HS-27A (cell line): ENCODE measurements around the gene FAM210B.
"Not testable (repeated sequence)": the region's sequence is repeated elsewhere in the genome, so short reads cannot be mapped to it uniquely, and the experiment has no call there.

Experiments used
- DNase-seq: peaks from one replicate; pipeline ENCODE4 v3.0.0-alpha.2; 2012; ENCODE audit warnings: low read depth, missing footprints

Gene FAM210B

GRCh38 chr20:56392881-56393482 lies 34.2 kb downstream of the FAM210B start:
- DNase-seq = no peak

DNA sequence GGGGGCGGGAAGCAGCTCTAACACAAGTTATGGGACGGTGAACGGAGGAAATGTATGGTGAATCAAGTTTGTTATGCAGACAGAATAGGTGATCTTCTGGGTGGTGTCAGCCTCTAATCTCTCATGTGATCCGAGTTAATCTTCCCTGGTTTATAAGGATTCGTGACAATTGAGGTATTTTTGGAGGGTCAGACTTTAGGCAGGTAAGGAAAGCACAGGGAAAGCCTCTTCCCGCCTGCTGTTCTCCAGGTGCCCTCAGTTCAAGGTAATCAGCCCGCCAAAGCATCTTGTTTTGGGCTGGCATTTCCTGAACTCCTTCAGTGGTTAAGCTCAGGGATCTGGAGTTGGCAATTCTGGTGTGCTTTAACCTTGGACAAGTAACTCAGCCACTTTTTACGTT lies 34.9 kb downstream of the FAM210B start:
- DNase-seq = no peak

- no peak for DNase-seq
Observed at GRCh38 chr20:56395166-56395565, 36.4 kb downstream of the FAM210B start.

DNA sequence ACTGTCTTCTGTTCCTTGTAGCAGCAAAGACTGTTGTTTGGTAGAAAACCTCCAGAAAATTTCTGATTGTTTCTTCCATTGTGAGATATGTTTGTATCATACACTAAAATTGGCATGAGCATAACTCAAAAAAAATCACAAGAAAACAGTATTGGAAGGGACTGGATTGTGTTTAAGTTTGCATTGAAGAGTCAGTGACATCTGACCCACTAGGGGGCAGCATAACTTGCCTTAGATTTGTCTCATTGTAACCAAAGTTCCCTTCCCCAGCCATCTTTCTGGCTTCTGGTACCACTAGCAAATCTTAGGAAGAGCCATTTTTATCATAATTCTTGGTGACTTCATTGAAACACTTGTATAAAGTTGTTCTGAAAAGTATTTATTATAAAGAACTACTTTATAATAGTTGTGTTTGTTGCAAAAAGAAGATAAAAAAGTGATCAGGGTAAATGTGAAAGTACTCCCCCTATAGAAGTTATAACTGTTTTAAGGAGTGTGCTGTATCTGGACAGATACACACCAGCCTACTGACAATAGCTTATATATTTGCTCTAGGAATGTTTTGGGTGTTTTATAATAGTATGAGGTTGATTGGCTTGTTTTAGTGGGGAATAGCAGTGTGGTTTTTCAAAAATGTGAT lies 41.3 kb downstream of the FAM210B start:
- DNase-seq = peak; percentile 51

DNA sequence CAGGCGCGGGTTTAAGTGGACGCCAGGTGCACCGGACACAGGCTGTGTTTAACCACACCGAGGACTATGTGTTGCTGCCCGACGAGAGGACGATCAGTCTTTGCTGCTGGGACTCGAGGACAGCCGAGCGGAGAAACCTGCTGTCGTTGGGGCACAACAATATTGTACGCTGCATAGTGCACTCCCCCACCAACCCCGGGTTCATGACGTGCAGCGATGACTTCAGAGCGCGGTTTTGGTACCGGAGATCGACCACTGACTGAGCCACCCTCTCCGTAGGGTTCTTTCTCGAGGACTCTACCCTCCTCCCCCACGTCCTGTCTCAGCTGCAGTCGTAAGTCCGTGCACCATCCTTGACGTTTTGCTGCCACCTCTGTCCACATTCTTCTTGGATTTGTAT lies 44.7 kb downstream of the FAM210B start:
- no peak for DNase-seq

DNA sequence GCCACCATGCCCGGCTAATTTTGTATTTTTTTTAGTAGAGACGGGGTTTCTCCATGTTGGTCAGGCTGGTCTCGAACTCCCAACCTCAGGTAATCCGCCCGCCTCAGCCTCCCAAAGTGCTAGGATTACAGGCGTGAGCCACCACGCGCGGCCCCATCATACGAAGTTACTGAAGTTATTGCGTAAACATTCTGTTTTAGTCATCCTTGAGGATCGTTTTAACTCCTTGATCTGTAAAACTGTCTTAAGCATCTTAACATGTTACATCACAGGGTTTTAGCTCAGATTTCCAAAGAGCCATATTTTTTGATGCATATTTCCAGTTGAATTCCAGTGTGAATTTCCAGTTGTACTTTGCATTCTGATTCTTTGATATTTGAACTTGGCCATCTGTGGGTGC lies 46.6 kb downstream of the FAM210B start:
- DNase-seq = not testable (repeated sequence)

GRCh38 chr20:56406910-56407309 lies 48.1 kb downstream of the FAM210B start:
- no peak for DNase-seq

DNA sequence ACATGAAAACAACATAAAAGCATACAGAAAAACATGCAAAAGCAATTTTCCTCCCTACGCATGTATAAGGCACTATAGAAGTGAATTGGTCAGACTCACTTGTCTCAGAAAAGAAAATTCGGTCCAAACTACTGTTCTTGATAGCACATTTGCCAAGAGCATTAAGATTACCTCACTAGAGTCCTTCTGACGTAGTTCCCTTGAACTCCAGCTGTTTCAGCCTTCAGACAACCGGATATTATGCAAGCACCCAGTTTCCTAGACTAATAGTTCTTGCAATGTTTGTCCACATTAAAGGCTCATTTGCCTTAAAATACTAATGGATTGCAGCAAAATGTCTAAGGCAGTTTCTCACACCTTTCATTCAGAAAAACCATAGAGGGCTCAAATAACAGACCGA lies 50.7 kb downstream of the FAM210B start:
- no peak for DNase-seq

DNA sequence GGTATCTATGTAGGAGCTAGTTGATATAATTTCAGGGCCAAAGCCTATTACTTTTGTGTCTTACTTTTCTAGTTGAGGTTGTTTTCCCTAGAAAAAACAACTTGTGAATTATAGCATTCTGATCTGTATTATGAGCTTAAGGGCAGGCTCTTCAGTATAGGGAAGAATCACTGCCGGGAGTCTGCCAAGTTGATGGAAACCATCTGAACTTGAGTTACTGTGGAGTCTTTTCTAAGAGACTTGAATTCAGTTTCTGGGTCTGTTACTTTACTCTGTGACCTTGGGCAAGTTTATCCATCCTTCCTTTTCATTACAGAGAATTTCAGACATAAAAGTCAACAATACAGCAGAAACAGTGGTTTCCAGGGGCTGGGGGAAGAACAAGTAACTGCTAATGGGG lies 51.2 kb downstream of the FAM210B start:
- DNase-seq = no peak

DNA sequence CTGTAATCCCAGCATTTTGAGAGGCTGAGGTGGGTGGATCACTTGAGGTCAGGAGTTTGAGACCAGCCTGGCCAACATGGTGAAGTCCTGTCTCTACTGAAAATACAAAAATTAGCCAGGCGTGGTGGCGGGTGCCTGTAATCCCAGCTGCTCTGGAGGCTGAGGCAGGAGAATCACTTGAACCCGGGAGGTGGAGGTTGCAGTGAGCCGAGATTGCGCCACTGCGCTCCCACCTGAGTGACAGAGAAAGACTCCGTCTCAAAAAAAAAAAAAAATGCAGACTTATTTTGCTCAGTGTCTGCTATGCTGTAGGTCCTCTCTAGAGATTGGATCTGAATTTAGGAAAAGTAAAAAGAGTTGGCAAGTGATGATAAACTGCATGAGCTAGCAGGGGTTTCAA lies 52.5 kb downstream of the FAM210B start:
- not testable (repeated sequence) for DNase-seq

- DNase-seq = no peak
Observed at GRCh38 chr20:56411759-56412472, 53.1 kb downstream of the FAM210B start, which contains the start of gene CASS4. Gene CASS4, plus strand, starts transcription at chr20:56412260. Its CDS starts 199 bp downstream, at chr20:56412459.

- DNase-seq = no peak
Observed at GRCh38 chr20:56412473-56412790, 53.7 kb downstream of the FAM210B start.

DNA sequence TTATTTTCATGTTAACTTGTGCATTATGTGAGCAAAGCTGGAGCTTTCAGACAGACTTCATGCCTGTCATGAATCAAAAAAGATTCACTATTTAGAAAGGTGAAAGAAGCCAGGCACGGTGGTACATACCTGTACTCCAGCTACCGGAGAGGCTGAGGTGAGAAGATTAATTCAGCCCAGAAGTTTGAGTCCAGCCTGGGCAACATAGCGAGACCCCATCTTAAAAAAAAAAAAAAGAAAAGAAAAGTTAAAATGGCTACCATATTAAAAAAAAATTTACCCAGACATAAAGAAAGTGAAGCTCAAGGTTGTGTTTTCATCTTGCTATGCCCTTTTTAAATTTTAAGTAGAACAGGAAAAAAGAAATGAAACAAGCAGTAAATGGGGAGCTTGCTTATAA lies 54.2 kb downstream of the FAM210B start:
- no peak for DNase-seq

GRCh38 chr20:56414842-56415765 lies 56.3 kb downstream of the FAM210B start:
- no peak for DNase-seq

GRCh38 chr20:56417402-56417801 lies 58.6 kb downstream of the FAM210B start:
- no peak for DNase-seq

DNA sequence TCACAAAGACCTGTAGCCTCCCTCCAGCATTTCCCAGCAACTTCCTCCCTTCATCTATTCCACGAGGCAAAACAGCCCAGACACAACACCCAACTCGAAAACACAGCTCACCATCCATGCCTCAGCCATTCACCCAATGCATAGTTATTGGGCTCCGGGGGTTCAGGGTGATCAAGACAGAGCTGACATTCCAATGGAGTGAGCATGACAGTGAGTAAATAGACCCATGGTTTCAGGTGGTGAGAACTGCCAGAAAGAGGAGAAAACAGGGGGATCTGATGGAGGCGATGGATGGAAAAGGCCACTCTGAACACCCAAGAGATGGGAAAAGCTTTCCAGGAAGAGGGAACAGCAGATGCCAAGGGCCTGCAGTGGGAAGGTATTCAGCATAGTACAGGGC lies 59.1 kb downstream of the FAM210B start:
- DNase-seq = no peak
